Psoas muscle (tissue), 8 donors: Measurements from ENCODE around the gene MTFMT. TPM values are rescaled to one million over a fixed set of nuclear protein-coding genes. Genes with fewer than 3 reads are reported as not detected.
"Not testable (repeated sequence)": the region's sequence is repeated elsewhere in the genome, so short reads cannot be mapped to it uniquely, and the experiment has no call there.

Source experiments
- ATAC-seq, 4 donors: fragments of 200-7000 bp; cut with Tn5 transposase; one replicate each; pipeline ENCODE4 v1.9.1; 2020; ENCODE audit warnings: moderate library complexity in 3 of 4, mild to moderate bottlenecking in 2 of 4
- DNase-seq, 2 donors: peaks; one replicate each; pipeline ENCODE4 v3.0.0-alpha.2; 2020
- H3K27ac ChIP-seq: fragments of 200-600 bp; one replicate; pipeline ENCODE4 v1.8.0; 2022
- H3K27me3 ChIP-seq, 3 donors: fragments of 200-600 bp in 1 of 3; one replicate each; pipeline versions ENCODE4 v1.6.1 to v1.8.0; 2013 to 2022; ENCODE audit warnings: low read length in 2 of 3, mild to moderate bottlenecking in 2 of 3, moderate library complexity in 1 of 3; ENCODE audit not compliant: insufficient read depth in 3 of 3
- H3K36me3 ChIP-seq, 2 donors: fragments of 200-600 bp in 1 of 2; one replicate each; pipeline versions ENCODE4 v1.6.1 to v1.8.0; 2013 to 2022; ENCODE audit warnings: low read depth in 1 of 2, mild to moderate bottlenecking in 1 of 2, moderate library complexity in 1 of 2; ENCODE audit not compliant: insufficient read depth in 1 of 2
- H3K4me1 ChIP-seq: fragments of 200-600 bp; one replicate; pipeline ENCODE4 v1.8.0; 2022
- H3K4me3 ChIP-seq: fragments of 200-600 bp; one replicate; pipeline ENCODE4 v1.8.0; 2022; ENCODE audit warnings: mild to moderate bottlenecking
- H3K9me3 ChIP-seq: fragments of 200-600 bp; one replicate; pipeline ENCODE4 v1.8.0; 2022
- CTCF ChIP-seq: fragments of 200-600 bp; IDR thresholded peaks from one replicate; pipeline ENCODE4 v1.8.0; 2022; ENCODE audit warnings: antibody characterized with exemption
- WGBS, 3 donors: extraction: QIAGEN DNeasy Blood & Tissue Kit; methylation state at CpG; one replicate each; pipeline versions ENCODE4 v1.1.6 to v1.1.7; 2013; 5-methylcytosine and 5-hydroxymethylcytosine counted together
- intact Hi-C, 2 donors: fragments of 100-400 bp; cut with DNase I; formaldehyde crosslinking; loops; one replicate each; pipeline versions ENCODE4 v1.11.0 to v1.14.2; 2022
- polyA plus RNA-seq, 3 donors: library from polyadenylated mRNA; stranded (reverse); fragments of 200-250 nt; gene quantifications; one replicate each; pipeline ENCODE4 v1.2.3, GENCODE V29; 2013
- total RNA-seq, 4 donors: library from RNA; stranded (reverse); fragmentation: NEBNext Ultra II Directional in 2 of 4; extraction: Animal tissue kit (Norgen Biotek cat#: 25700) in 2 of 4; gene quantifications; one replicate each; pipeline versions ENCODE4 v1.2.1 to v1.2.4, GENCODE V29; 2021 to 2023
- donor health status: healthy with polysubstance abuse.
- donor health status: DM: no; HTN: no; CAD: no; lungs with moderate emphysema.
- donor health status: Bipolar disorder and iron deficiency.
- donor health status: healthy.
- donor health status: DM: yes; HTN: yes; CAD: no.
- donor health status: DM: no; HTN: no; CAD: no.
- donor health status: DM: no; HTN: no; CAD: no.
- donor health status: DM: yes; HTN: yes; CAD: no.

The MTFMT gene
- total and polyA plus RNA-seq, 7 donors: 9.4 to 18.1 (median 14.0) TPM

- H3K27ac ChIP-seq: no peak overlapping the region
Measured at GRCh38 chr15:65028338-65028737, 1.1 kb downstream of the MTFMT start.

GRCh38 chr15:65027593-65027992 is 1.8 kb downstream of the MTFMT start:
- Histone ChIP-seq H3K36me3 (peaks cover 4 to 44% of the 10 kb centered on the region in 2 donors), H3K9me3 (no peaks in the 10 kb centered on the region), H3K4me3 (peak overlapping the region; percentile 95), H3K27me3 (no peaks in the 10 kb centered on the region), H3K27ac (no peak overlapping the region), H3K4me1 (peaks cover 9% of the 10 kb centered on the region)
- 76 to 85% (median 79%) methylated on average over 1 of the region's 1 CpG for WGBS, 3 donors
- no peak for TF ChIP-seq CTCF
- intact Hi-C loops: loop anchor here in 1 of 2 donors (10.0 kb wide), 1 partner anchor 157 kb away; the partner anchor contains the start of gene CLPX
- ATAC-seq (no peak), DNase-seq (no peak)

More at GRCh38 chr15:65028338-65028737, 1.1 kb downstream of the MTFMT start:
- H3K4me1 ChIP-seq: peaks cover 9% of the 10 kb centered on the region
- DNase-seq: no peak
- H3K4me3 ChIP-seq: peak overlapping the region; percentile 95
- ATAC-seq: no peak
- peaks cover 4 to 38% of the 10 kb centered on the region in 2 donors for H3K36me3 ChIP-seq
- 52 to 58% (median 53%) methylated on average over 10 of the region's 10 CpGs for WGBS, 3 donors
- H3K9me3 ChIP-seq: no peaks in the 10 kb centered on the region
- H3K27me3 ChIP-seq: no peaks in the 10 kb centered on the region
- intact Hi-C loops: loop anchor here in 1 of 2 donors (10.0 kb wide), 1 partner anchor 156 kb away; the partner anchor contains the start of gene CLPX
- no peak for TF ChIP-seq CTCF

- DNase-seq: no peak
- 84 to 93% (median 86%) methylated on average over 6 of the region's 6 CpGs for WGBS, 3 donors
- intact Hi-C loops: loop anchor here in 1 of 2 donors (10.0 kb wide), 1 partner anchor 158 kb away; the partner anchor contains the start of gene CLPX
Measured at GRCh38 chr15:65026756-65027155, 2.7 kb downstream of the MTFMT start.

GRCh38 chr15:65021488-65021887 is 8.0 kb downstream of the MTFMT start:
- H3K27ac ChIP-seq: no peak overlapping the region
- H3K9me3 ChIP-seq: no peaks in the 10 kb centered on the region
- intact Hi-C loops: loop anchor here in 1 of 2 donors (10.0 kb wide), 1 partner anchor 163 kb away; the partner anchor contains the start of gene CLPX
- peaks cover 4 to 91% of the 10 kb centered on the region in 2 donors for H3K36me3 ChIP-seq
- H3K27me3 ChIP-seq: no peaks in the 10 kb centered on the region
- H3K4me3 ChIP-seq: no peak overlapping the region
- TF ChIP-seq CTCF: no peak
- no peak for ATAC-seq
- peaks cover 11% of the 10 kb centered on the region for H3K4me1 ChIP-seq
- DNase-seq: no peak

More at GRCh38 chr15:65026756-65027155, 2.7 kb downstream of the MTFMT start:
- no peaks in the 10 kb centered on the region for H3K9me3 ChIP-seq
- peaks cover 4 to 44% of the 10 kb centered on the region in 2 donors for H3K36me3 ChIP-seq
- no peak for ATAC-seq
- H3K27ac ChIP-seq: no peak overlapping the region
- no peak overlapping the region for H3K4me3 ChIP-seq
- H3K27me3 ChIP-seq: no peaks in the 10 kb centered on the region
- no peak for TF ChIP-seq CTCF
- peaks cover 16% of the 10 kb centered on the region for H3K4me1 ChIP-seq

GRCh38 chr15:65020419-65020818 is 9.0 kb downstream of the MTFMT start:
- H3K4me3 ChIP-seq: no peak overlapping the region
- peaks cover 0 to 91% of the 10 kb centered on the region in 2 donors for H3K36me3 ChIP-seq
- no peaks in the 10 kb centered on the region for H3K27me3 ChIP-seq
- TF ChIP-seq CTCF: no peak
- ATAC-seq (peak in 1 of 4 donors; percentile 30), DNase-seq (no peak)
- H3K27ac ChIP-seq: no peak overlapping the region
- WGBS, 3 donors: 86 to 97% (median 88%) methylated on average over 1 of the region's 1 CpG
- no peaks in the 10 kb centered on the region for H3K9me3 ChIP-seq
- intact Hi-C loops: loop anchor here in 1 of 2 donors (10.0 kb wide), 1 partner anchor 164 kb away; the partner anchor contains the start of gene CLPX
- peaks cover 11% of the 10 kb centered on the region for H3K4me1 ChIP-seq

- 78 to 95% (median 93%) methylated on average over 4 of the region's 4 CpGs for WGBS, 3 donors
- DNase-seq, ATAC-seq, H3K9me3 ChIP-seq, H3K4me3 ChIP-seq, H3K27me3 ChIP-seq, H3K27ac ChIP-seq, H3K4me1 ChIP-seq: not testable (repeated sequence)
- peaks cover 0 to 81% of the 10 kb centered on the region in 2 donors for H3K36me3 ChIP-seq
- intact Hi-C loops: loop anchor here in 1 of 2 donors (10.0 kb wide), 1 partner anchor 1474 kb away; no protein-coding TSS in a partner anchor
Measured at GRCh38 chr15:65011198-65011597, 18.2 kb downstream of the MTFMT start.
